PFSK-1 (cell line): ENCODE results near the gene PRR4.

ENCODE experiments used
- FOXP2 ChIP-seq: optimal IDR thresholded peaks from 2 replicates; pipeline ENCODE3; 2011; ENCODE audit warnings: borderline replicate concordance, control low read depth, inconsistent platforms; ENCODE audit not compliant: insufficient read depth; ENCODE audit errors: extremely low read length, extremely low read depth
- POLR2AphosphoS5 ChIP-seq: IDR thresholded peaks from 2 replicates; pipeline ENCODE4 v1.6.1; 2012; ENCODE audit warnings: low read depth, mild to moderate bottlenecking, control low read depth, low read length, moderate library complexity
- REST ChIP-seq, 2 experiments: IDR thresholded peaks; 2 replicates each; pipeline versions ENCODE4 v1.6.1 to v1.8.0; 2011 to 2012; ENCODE audit warnings: low read depth in 2 of 2, low read length in 2 of 2, control low read depth in 1 of 2, inconsistent platforms in 1 of 2, mild to moderate bottlenecking in 1 of 2, moderate library complexity in 1 of 2; ENCODE audit not compliant: insufficient read depth in 1 of 2
- SIN3A ChIP-seq: IDR thresholded peaks from 2 replicates; pipeline ENCODE4 v1.6.1; 2012; ENCODE audit warnings: mild to moderate bottlenecking, low read length, moderate library complexity, borderline replicate concordance; ENCODE audit not compliant: insufficient read depth
- TAF1 ChIP-seq: IDR thresholded peaks from 2 replicates; pipeline ENCODE4 v1.6.1; 2012; ENCODE audit warnings: low read length, control low read depth, borderline replicate concordance; ENCODE audit not compliant: insufficient read depth

Gene PRR4

GRCh38 chr12:10861366-10861765, 12.1 kb upstream of the PRR4 start:
- TF ChIP-seq REST (IDR thresholded peaks at IDR 0.05; ENCODE audit: insufficient read depth in 1 of 2, low read depth in 2 of 2, low read length in 2 of 2) = no peak
- no peak for TF ChIP-seq FOXP2
- no peak for TF ChIP-seq TAF1
- TF ChIP-seq POLR2AphosphoS5 = no peak
- no peak for TF ChIP-seq SIN3A

- TF ChIP-seq FOXP2 = no peak
- TF ChIP-seq REST (IDR thresholded peaks at IDR 0.05; ENCODE audit: insufficient read depth in 1 of 2, low read depth in 2 of 2, low read length in 2 of 2) = no peak
- no peak for TF ChIP-seq TAF1
- no peak for TF ChIP-seq POLR2AphosphoS5
- no peak for TF ChIP-seq SIN3A
Observed at GRCh38 chr12:10855807-10856206, 6.5 kb upstream of the PRR4 start.

GRCh38 chr12:10853776-10854175, 4.5 kb upstream of the PRR4 start:
- TF ChIP-seq FOXP2 (no peak), SIN3A (no peak), REST (IDR thresholded peaks at IDR 0.05; ENCODE audit: insufficient read depth in 1 of 2, low read depth in 2 of 2, low read length in 2 of 2) (no peak), POLR2AphosphoS5 (no peak), TAF1 (no peak)

- TF ChIP-seq SIN3A (no peak), REST (IDR thresholded peaks at IDR 0.05; ENCODE audit: insufficient read depth in 1 of 2, low read depth in 2 of 2, low read length in 2 of 2) (no peak), POLR2AphosphoS5 (no peak), TAF1 (no peak), FOXP2 (no peak)
Observed at GRCh38 chr12:10851243-10851858, 2.1 kb upstream of the PRR4 start.
